Femur (tissue), 1 donor: ENCODE data around the gene SLC3A2.
A peak's percentile ranks its signal among the peaks of the same experiment; 100 is the strongest.
"Not testable (repeated sequence)": the region's sequence is repeated elsewhere in the genome, so short reads cannot be mapped to it uniquely, and the experiment has no call there.

Source experiments
- DNase-seq: peaks from one replicate; pipeline ENCODE4 v3.0.0-alpha.2; 2017

SLC3A2 gene

DNA sequence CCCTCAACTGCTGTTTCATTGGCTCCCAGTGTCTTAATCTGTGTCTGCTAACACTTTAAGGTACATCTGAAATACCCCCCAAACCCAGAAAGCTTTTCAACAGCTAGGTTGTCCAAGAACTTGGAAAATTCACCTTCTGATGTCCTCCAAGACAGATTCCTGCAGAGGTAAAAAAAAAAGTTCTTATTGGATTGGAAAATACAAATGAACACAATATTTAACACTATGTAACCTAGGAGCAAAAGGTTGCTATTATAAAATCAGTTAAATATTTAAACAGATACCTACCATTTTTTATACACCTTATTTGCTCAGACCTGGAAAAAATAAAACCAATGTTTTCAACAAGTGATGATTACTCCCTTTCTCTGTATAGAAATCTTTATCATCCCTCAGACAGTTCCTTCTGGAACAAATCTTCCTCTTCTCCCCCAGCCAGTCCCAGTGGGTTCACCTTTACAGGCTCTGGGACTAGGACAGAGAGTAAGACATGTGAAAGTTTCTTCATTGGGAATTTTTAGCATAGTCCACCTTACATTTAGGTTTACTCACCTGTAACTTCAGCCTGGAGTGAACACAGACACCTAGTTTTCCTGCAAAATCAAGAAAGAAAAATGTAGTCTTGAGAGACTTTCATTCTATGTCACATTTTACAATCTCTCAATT lies 28.0 kb upstream of the SLC3A2 start:
- DNase-seq = no peak

GRCh38 chr11:62853279-62853965 lies 27.3 kb upstream of the SLC3A2 start:
- no peak for DNase-seq

DNA sequence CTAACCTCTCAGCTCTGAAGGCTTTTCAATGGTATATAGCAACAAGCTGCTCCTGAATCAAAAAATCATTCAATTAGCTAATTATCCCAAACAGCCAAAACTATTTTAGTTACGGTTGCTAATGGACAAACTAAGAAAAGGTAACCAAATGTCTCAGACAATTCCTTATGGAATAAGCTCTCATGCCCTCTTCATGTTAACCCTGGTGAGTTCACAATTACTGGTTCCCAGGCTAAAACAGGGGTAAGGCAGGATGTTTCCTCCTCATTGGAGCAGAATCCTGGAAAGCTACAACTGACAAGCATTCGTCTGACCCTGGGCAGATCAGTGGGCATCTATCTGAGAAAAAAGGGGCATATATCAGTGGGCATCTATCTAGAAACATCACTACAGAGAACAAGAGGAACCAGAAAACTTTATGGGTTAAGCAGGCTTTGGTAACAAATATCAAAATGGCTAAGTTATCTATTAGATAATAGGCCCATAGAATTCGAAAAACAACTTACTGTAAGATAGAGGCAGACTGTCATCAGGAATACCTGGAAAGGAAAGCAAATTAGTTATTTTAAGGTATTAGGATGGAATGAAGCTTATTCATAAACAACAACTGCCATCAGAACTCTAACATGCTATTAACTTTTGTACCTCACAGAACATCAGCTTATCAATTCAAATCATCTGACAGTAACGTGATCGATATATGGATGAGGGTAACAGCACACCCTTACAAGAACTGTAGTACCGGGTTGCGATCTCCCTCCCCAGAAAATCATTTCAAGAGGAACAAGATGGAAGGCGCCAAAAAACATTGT lies 26.5 kb upstream of the SLC3A2 start:
- DNase-seq = no peak

GRCh38 chr11:62854825-62855570 lies 25.7 kb upstream of the SLC3A2 start:
- no peak for DNase-seq

DNA sequence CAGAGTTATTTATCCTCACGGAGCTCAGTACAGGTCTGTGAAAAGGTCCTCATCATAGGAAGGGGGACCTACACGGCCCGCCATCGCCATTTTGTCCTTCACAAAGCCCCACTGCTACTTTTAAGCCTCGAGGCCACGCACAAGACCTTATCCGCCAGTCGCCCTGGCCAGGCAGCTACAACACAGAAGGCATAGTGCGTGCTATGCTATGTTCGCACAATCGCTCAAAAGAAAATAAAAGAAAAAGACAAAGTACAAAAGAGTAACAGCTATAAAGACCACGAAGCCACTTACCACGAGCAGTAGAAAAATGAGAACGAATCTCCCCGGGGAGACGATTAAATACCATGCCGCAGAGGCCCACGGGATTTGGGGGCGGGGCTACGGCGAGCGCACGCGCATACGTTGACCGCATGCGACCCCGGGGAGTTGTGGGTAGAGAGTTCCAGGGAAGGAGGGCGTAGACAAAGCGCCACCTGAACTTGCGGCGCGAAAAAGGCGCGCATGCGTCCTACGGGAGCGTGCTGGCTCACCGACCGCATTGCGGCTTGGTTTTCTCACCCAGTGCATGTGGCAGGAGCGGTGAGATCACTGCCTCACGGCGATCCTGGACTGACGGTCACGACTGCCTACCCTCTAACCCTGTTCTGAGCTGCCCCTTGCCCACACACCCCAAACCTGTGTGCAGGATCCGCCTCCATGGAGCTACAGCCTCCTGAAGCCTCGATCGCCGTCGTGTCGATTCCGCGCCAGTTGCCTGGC lies 24.9 kb upstream of the SLC3A2 start:
- DNase-seq = peak; percentile 97

DNA sequence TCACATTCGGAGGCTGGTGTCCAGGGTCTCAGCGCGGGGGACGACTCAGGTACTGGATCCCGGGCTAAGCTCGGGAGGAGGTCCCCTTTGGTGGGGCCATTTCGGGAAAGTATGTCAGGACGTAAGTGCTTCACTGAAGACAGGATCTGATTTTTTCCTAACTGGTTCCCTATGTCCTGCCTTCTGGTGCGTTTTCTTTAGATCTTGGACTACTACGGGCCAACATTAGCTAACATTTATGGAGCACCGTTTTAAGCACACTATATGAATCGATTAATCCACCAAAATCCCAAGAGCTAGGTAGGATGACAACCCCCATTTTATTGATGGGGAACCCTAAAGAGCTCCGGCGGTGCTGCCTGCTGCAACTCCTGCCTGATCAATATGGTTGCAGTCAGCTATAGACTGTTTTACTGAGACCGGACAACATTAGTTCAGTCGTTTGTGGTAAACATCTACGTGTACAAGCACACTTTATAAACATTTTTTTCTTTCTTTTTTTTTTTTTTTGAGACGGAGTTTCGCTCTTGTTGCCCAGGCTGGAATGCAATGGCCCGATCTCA lies 24.3 kb upstream of the SLC3A2 start:
- DNase-seq = no peak

DNA sequence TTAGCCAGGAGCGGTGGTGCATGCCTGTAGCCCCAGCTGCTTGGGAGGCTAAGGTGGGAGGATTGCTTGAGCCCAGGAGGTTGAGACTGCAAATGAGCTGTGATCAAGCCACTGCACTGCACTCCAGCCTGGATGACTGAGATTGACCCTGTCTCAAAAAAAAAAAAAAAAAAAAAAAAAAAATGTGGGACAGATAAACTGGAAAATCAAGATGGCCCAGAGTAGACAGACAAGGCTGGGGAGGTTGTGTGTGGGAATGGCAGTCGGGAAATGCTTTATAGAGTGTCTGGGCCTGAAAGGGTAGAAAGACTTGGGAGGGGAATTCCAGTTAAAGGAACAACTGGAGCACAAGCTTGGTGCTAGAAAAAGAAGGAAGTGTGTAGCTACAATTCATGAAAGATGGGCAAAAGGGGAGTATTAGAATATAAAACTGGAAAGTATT lies 23.1 kb upstream of the SLC3A2 start:
- DNase-seq = no peak

- DNase-seq = no peak
Observed at GRCh38 chr11:62858201-62858600, 22.5 kb upstream of the SLC3A2 start.

- DNase-seq = not testable (repeated sequence)
Observed at GRCh38 chr11:62859281-62859703, 21.4 kb upstream of the SLC3A2 start.

DNA sequence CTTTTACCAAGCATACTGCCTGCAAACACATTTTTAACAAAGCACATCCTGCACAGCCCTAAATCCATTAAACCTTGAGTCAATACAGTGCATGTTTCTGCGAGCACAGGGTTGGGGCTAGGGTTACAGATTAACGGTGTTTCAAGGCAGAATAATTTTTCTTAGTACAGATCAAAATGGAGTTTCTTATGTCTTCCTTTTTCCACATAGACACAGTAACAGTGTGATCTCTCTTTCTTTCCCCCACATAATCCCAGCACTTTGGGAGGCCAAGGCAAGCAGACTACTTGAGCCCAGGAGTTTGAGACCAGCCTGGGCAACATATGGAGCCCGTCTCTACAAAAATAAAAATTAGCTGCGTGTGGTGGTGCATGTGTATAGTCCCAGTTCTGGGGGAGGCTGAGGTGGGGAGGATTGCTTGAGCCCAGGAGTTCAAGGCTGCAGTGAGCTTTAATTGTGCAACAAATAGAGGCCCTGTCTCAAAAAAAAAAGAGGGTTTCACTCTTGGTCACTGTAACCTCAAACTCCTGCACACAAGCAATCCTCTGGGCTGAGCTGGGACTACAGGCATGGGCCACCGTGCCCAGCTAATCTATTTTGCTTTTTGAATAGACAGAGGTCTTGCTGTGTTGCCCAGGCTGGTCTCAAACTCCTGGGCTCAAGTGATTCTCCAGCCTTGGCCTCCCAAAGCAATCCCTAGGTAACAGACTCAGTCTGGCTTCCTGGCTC lies 19.7 kb upstream of the SLC3A2 start:
- no peak for DNase-seq

DNA sequence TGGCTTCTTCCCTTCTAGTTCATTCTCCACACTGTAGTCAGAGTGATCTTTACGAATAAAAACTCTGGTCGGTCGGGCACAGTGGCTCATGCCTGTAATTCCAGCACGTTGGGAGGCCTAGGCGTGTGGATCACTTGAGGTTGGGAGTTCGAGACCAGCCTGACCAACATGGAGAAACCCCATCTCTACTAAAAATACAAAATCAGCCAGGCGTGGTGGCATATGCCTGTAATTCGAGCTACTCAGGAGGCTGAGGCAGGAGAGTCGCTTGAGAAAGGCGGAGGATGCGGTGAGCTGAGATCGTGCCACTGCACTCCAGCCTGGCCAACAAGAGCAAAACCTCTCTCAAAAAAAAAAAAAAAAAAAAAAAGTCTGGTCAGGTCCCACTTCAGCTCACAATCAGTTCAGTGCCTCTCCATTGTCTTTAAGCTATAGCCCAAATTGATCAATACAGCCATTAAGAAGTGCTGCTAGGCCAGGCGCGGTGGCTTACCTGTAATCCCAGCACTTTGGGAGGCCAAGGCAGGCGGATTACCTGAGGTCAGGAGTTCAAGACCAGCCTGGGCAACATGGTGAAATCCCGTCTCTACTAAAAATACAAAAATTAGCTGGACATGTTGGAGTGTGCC lies 19.0 kb upstream of the SLC3A2 start:
- DNase-seq = not testable (repeated sequence)

DNA sequence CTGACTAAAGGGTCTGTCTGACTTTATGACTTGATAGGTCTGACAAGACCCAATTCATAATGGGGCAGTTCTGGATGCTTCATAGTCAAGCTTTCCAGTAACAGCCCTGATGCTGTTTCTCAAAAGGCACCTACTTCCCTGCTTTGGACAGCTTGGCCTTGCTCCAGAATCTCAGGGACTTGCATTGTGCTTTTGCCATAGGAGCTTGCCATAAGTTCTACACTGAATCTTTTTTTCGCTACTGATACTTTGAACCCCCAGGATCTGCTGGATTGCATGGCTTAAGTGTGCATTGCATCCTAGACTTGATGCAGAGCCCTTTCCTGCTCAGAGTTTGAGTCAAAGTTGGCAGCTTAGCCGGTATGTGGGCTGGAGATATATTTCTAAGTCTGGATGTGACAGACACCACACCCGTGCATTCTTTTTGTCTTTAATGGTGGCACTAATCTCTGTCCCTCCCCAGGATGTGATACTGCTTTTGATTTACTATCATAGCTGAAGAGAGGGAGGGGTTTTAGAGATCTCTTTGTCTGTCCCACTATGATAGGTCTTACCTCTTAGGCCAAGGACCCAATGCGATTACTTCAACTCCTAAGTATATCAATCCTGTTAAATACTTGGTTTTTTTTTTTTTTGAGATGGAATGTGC lies 16.9 kb upstream of the SLC3A2 start:
- DNase-seq = no peak

GRCh38 chr11:62865635-62866034 lies 15.1 kb upstream of the SLC3A2 start:
- no peak for DNase-seq

DNA sequence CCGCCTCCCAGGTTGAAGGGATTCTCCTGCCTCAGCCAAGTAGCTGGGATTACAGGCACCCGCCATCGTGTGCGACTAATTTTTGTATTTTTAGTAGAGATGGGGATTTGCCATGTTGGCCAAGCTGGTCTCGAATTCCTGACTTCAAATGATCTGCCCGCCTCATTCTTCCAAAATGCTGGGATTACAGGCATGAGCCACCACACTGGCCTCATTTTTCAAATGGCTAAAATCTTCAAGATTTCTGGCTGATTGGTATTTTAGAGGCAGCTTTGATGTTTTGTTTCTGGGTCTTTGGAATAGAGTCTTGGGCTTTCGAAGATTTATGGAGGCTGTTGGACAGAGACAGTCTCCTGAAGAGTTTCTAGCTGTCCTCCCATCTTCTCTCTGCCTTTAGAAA lies 5.8 kb upstream of the SLC3A2 start:
- DNase-seq = no peak

DNA sequence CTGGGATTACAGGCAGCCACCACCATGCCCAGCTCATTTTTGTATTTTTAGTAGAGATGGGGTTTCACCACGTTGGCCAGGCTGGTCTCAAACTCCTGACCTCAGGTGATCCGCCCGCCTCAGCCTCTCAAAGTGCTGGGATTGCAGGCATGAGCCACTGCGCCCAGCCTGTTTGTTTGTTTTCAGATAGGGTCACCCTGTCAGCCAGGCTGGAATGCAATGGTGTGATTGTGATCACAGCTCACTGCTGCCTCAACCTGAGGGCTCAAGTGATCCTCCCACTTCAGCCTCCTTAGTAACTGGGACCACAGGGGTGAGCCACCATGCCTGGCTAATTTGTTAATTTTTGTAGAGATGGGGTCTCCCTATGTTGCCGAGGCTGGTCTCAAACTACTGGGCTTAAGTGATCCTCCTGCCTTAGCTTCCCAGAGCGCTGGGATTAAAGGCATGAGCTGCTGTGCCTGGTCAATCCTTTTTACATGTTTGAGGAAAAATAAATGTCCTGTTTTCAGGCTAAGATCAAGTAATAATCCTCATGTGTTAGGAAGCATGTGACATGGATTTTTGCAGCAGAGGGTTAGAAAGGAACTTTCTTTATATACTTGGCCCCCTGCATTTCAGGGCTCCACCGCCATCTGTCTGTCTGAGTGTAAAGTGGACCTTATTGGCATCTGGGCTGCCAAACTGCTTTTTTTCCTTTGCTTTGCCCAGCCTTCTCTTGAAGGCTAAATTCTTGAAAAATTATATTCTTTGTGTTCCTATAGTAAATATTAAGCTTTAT lies 4.8 kb upstream of the SLC3A2 start:
- DNase-seq = no peak

GRCh38 chr11:62876712-62877111 lies 4.0 kb upstream of the SLC3A2 start:
- DNase-seq = no peak

DNA sequence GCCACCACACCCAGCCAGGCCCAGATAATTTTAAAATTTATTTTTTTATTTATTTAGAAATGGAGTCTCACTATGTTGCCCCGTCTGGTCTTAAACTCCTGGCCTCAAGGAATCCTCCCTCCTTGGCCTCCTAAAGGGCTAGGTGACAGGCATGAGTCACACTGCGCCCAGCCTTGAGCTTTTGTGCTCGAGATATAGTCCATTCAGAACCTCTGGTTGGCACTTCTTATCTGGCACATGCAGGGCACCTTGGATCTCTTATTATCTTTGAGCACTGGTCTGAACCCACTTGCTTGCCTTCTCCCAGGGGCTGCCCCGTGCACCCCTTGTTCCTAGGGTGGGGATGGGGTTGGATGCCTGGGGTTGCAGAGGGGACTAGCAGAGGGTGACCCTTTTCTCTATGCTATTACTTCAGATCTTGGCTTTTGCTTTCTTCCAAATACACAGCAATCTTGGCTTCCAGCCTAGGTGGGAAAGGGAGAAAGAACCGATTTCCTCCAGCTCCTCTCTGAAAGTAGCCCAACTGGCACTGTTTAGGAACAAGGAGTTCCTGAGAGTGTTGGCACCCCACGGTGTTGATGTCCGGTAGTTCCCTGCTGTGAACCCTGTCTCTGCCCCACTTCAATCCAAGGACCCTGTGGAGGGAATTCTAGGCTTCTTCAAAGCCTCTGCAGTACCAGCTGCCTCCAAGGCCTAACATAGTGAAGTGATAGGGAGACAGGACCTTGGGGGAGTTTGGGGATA lies 1.3 kb upstream of the SLC3A2 start:
- no peak for DNase-seq

- DNase-seq = no peak
Observed at GRCh38 chr11:62880231-62880802, 379 bp upstream of the SLC3A2 start.
